HG02678 (cell line): Measurements from ENCODE around the gene SOCS7.

ENCODE experiments used
- ATAC-seq: cut with Tn5 transposase; IDR thresholded peaks from one replicate; pipeline ENCODE4 v1.9.1; 2021; ENCODE audit warnings: mild to moderate bottlenecking, moderate library complexity; ENCODE audit not compliant: unreplicated experiment

SOCS7 gene

DNA sequence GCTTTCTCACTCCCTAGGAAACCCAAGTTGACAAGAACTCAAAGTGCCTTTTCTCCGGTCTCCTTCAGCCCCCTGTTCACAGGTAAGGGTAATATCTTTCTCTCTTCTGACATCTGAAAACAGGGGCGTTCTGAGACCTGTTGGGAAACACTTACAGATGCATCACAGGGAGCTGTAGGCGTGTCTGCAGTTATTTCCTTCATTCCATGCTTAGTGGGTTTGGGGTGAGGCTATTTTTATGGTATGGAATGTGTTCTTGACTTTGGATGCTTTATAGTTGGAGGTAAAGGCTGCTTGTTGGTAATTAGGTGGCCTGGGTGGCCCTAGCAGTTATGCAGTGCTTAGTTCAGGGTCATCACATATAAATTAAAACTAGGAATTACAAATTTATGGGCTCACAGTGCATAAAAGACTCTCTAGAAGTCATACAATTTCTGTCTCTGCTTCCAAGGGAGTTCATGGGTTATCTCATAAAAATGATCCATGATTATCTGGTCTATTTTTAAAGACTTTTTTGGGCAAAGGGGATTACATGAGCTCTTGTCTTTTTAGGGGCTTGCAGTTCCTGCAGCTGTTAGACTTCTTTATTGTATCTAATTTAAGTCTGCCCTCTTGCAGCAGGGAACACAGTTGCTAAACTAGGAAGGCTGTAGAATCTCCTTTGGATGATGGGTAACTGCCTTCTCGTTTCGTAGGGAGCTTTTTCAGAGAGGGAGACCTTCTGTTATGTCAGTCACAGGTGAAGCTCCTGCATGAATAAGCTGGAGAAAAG, 10.2 kb downstream of the SOCS7 start:
- no peak for ATAC-seq

DNA sequence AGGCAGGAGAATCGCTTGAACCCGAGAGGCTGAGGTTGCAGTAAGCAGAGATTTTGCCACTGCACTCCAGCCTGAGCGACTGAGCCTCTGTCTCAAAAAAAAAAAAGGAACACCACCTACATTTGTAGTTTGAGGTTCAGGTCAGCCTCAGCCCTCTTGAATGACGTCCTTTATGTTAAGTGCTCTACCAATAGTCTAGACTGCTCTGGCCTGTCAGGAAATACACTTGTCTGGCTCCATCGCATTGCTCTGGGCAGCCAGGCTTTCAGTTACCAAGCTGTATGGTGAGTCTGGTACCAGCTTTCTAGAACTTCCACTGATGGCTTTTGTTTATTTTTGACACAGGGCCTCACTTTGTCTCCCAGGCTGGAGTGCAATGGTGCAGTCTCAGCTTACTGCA, 11.4 kb downstream of the SOCS7 start:
- ATAC-seq: no peak

DNA sequence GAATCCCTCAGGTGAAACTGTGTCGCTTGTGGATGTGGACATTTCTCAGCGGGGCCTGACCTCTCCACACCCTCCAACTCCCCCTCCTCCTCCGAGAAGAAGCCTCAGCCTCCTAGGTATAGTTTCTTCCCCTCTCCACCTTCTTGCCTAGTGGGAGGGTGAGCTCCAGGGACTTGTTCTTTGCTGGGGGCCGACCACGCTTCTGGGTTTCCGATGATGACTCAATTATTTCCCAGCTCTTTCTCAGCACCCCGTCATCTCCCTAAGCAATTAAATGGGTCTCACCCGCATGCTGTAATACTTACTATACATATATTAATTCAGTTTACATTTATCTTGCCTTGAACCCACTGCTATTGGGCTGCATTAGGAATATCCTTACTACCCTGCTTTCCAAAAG, 13.1 kb downstream of the SOCS7 start:
- no peak for ATAC-seq

DNA sequence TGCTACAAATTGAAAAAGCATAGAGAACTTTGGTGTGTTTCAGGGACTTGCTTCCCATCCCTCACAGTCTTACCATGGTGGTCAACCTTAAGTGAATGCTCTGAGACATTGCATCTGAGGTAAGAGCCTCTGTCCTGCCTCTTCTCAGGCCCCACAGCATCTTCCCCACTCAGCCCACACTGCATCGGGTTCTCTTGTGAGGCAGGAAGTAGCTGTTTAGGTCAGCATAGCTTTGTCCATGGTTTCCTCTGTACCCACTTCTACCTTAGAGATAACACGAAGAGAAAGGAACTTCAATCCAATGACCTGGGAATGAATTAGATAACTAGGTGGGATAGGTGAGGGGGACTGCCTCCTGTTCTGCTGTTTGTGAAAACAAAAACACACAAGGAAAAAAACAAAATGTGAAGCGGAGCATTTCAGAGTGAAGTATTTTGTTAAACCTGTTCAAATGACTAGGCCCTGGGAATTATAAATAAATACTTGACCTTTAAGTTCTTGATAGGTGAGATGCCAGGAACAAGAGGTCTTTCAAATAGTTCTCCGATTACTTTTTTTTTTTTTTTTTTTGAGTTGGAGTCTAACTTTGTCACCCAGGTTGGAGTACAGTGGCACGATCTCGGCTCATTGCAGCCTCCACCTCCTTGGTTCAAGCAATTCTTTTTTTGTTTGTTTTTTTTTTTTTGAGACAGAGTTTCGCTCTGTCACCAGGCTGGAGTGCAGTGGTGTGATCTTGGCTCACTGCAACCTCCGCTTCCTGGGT, 17.7 kb downstream of the SOCS7 start:
- no peak for ATAC-seq

DNA sequence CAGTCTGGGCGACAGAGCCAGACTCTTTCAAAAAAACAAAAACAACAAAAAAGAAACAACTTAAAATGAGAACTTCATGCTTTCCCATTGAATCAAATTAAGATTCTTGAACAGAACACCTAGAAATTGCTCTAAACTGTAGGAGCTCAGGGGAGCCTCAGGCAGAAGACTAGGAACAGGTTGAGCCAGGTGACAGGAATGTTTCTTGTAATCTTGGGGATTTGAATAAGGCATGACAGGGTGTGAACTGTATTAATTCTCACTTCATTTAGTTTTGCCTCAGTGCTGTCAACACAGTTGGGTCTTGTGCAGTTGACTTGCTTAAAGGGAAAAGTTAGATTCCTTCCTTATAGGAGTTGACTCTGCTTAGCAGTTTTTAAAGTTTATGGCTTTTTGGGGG, 27.8 kb downstream of the SOCS7 start:
- no peak for ATAC-seq

DNA sequence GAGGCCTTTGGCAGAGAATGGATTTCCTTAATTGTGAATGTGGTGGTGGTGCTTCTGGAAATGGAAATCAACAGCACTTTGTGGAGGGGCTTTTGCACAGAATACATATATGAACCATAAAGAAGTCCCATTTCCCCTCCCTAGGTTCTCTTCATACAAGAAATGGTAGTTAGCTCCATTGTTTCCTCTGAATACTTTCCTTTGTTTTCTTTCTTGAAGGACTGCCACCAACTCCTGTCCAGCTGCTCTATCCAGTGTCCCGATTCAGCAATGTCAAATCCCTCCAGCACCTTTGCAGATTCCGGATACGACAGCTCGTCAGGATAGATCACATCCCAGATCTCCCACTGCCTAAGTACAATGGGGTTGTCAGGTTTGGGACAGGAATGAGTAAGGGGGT, 43.4 kb downstream of the SOCS7 start:
- no peak for ATAC-seq

DNA sequence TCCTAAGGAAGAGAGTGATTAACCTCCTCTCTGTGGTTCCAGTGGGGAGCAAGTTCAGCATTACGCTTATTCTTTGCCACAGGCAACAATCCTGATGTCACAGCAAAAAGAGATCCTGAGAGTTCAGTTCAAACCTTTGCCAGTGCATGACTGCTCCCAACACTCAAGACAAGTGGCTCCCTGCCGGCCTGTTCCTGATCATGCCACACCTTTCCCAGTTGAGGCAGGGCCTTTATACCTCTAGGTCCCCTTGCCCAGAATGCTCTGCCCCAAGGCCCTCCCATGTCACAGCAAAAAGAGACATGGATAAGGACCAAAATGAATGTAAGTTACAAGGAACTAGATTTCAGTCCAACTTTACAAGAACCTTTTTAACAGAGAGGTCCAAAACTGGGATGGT, 45.6 kb downstream of the SOCS7 start:
- ATAC-seq: no peak

DNA sequence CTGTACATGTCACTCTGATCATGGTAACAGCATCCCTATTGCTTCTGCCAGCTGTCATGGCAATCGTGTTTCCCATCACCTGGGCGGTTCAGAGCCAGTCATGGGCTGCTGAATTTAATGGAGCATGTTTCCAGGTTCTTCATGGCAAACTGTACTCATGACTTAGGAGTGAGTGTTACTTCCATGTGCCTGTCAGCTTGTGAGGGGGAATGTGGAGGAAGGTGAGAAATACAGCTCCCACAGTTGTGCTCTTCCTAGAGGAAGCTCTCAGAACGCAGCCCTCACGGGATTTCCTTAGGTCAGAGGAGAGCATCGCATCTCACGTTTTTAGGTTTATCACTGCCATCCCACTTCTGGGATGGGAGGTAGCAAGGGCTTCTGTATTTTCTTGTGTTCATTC, 48.6 kb downstream of the SOCS7 start:
- no peak for ATAC-seq

DNA sequence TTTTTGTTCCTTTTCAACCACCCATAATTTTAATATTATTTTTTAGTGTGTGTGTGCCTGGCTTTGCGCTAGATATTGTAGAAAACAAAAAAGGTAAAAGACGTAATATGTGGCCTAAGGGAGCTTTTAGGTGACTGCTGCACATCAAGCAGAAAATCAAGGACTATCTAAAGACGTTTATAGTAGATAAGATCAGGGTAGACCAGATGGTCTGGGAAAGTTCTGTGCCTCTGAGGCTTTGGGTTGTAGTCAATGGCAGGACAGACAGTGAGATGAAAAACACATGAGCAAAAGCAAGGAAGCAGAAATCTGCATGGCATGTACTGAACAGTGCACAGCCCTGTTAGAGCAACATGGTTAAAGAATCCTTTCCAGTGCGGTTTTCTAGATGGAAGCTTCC, 49.8 kb downstream of the SOCS7 start:
- ATAC-seq: no peak

DNA sequence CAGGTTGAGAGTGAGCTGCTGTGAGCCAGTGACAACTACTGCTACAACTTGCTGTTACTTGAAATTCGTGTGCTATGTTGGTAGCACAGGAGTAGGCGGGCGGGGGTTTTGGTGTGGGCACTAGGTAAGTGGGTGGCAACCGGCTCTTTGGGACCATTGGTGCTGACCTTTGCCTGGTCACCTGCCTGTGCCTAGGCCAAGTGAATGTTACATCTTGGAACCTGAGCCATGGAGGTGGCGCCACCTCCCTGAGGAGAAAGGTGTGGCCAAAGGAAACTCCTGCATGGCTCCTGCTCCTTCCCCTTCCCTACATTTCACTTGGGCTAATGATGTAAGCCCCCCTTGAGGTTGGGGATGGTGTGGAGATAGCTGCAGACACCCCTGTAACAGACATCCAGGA, 51.3 kb downstream of the SOCS7 start:
- no peak for ATAC-seq

DNA sequence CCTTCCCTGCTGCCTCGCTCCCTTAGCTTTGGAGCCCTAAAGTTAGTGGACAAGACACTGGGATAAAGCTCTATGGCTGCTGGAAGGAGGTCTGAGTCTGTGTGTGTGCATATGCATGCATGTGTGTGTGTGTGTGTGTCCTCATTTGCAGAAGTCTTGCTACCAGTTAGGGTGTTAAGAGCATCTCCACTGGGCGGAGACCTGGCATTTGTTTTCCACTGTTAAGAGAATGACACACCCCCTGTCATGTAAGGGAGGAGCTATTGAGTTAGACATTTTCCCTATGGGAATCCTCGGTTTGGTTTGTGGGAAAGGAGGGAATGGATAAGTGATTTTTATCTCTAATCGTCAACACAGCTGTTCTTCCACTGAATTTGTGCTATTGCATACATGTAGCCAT, 51.8 kb downstream of the SOCS7 start:
- no peak for ATAC-seq

DNA sequence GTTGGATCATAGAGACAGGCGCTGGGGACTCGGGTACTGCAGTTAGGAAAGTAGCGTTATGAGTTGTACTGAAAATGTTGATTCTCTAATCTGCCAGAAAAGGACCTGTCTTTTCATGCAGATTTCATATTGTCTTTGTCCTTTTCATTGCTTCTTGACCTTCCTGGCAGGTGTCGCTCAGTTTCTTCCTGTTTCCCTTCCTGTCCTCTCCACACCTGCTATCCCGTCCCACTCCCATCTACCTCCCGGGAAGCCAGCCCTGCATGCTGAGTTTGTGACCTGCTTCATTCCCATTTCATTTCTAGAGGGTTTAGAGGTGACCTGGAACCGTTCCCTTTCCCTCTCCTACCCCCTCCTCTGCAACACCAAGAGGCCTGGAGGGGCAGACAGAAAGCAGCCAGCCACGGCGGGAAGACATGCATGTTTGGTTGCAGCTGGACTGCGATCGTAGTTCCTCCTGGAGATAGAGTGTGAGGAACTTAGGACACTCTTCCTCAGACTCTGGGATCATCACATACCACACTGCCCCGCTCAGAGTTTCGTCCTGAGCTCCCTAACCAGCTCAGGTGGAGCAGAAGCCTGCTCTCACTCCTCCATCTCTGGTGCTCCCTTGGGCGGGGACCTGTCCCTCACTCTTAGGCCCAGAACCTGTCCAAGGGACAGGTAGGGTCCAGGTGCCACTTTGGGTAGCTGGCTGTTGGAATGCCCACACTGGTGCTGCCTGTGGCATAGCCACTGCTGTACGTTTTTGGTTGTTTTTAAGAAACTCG, 52.7 kb downstream of the SOCS7 start:
- ATAC-seq: no peak

DNA sequence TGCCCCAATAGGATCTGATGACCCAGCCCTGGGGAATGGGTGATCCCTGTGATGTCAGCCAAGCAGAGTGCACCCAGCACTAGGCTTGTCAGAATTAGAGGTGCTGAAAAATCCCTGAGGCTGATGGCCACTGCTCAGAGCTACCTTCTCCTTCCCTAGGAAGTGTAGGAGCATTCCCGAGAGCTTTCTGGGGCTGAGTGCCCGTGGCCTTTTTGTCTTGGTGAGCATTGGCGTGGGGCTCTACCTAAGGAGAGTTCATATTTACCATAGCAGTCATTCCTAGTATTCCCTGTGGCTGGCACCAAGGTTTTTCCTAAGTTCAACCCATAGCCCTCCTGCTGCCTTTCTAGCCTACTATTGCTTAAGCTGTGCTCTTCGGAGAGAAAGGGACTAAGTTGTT, 54.0 kb downstream of the SOCS7 start:
- no peak for ATAC-seq

DNA sequence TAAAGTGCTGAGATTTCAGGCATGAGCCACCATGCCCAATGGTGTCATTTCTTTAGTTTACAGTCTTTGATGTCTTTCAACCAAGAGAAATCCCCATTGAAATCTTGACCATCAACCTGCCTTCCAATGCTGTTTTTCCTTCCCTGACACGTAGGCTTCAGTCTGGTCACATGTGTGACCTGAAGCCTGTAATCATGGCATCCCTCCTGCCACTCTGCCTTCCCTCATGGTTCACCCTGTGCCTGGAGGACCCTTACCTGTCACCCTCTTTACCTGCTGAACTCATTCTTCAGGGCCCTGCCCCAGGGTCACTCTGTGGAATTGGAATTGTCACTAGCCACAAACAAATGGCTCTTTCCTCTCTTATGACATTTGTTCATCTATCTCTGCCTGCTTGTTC, 58.6 kb downstream of the SOCS7 start:
- no peak for ATAC-seq

DNA sequence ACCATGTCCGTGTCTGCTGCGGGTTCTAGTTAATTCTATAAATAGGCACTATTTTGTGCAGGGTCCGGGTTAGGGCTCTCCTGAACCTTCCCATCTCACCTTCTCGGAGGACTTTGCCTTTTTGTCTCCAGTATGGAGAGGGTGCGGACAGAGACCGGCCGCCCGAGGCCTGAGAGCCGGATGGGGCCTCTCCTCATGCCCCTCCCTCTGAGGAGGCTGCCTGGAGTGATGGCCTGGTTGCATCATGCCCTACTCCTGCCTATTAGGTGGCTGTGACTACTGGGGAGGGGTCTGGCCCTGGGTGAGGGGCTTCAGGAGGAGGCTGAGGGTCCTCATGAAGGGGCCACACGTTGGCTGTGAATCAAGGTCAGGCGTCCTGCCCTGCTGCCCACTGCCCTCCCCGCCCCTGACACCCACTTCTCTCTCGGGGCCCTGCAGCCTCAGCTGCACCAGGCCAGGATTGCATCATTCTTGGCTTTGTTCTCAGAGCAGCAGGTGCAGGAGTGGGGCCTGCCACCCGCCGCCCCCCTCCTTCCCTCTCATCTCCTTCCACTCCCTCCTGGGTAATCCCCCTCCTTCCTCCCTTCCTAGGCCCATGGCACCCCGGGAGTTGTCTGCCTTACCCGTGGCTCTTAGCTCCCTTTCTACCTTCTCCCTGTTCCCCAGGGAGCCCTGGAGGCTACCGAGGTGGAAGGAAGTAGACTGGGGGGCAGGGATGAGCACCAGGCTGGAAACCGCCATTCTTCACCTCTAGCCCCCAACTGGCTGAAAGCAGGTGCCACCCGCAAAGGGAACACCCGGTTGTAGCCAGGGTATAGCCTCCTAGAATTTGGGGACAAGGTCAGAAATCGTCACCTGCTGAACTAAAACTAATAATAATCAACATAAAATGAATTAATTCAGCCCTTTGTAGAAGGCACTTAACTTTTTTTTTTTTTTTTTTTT, 63.9 kb downstream of the SOCS7 start:
- no peak for ATAC-seq

DNA sequence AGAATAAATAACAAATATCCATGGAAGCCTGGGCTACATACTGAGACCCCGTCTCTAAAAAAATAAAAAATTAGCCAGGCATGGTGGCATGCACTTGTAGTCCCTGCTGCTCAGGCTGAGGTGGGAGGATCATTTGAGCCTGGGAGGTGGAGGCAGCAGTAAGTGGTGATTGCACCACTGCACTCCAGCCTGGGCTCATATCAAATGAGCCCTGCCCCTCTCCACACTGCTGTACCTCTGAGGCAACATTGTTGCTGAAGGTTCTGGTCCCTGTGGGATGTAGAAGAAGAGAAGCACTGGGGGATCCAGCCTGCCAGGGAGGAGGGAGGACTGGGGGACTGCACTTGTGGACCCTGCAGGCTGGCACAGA, 65.2 kb downstream of the SOCS7 start:
- ATAC-seq: no peak

DNA sequence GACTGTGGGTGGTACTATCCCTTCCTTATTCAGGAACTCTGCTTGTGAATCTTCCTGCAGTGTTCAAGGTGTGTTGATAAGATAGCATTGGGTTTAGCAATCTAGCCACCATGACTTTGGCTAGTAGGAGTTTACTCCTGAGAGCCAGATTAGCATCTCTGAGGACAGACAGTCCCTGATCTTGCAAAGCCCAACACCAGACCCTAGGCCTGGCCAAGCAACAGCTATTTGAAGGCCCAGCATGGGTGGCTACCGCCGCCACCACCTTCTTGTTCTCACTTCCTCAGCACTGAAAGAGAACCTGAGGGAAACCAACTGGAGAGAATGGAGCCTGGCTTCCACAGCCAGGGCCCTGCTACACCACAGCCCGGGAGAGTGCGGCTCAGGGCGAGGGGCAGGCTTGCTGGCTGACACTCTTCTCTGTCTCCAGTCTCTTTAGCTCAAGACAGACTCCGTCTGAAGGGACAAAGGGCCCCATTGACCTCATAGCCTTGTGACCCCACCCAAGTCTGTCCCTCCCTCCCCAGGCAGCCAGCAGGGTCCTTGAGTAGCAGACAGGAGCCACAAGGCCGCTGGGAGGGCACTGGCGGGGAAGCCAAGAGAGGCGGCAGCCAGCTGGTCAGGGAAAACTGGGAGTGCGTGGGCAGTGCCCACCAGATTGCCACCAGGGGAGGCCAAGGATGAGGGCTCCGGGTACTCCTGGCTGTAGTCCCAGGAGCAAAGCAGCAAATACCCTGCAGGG, 65.7 kb downstream of the SOCS7 start:
- no peak for ATAC-seq

DNA sequence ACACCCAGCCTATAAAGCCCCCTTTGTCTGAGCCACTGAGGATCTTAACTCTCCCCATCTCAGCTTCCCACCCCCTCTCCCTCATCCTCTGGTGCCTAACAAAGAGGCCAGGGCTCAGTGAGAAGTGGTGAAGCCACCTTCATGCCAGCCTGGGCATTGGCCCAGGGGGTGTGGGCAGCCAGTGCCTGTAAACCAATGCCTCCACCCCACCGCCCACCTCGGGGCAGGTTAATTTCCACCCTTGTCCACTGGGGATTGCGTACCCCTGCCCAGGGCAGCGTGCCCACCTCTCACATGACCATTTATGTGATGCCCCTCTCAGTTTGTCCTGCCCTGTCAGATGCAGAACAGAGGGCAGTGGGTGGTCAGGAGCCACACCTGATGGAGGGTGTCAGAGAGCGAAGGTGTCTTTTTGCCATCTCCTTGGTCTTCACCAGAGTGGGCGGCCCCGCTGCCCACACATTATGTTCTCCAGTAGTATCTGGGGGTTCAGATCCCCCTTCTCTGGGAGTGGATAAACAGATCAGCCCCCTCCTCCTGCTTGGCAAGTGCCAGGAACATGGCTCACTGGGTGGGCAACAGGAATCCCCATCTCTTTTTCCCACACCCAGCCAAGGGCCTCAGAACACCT, 66.5 kb downstream of the SOCS7 start:
- no peak for ATAC-seq

DNA sequence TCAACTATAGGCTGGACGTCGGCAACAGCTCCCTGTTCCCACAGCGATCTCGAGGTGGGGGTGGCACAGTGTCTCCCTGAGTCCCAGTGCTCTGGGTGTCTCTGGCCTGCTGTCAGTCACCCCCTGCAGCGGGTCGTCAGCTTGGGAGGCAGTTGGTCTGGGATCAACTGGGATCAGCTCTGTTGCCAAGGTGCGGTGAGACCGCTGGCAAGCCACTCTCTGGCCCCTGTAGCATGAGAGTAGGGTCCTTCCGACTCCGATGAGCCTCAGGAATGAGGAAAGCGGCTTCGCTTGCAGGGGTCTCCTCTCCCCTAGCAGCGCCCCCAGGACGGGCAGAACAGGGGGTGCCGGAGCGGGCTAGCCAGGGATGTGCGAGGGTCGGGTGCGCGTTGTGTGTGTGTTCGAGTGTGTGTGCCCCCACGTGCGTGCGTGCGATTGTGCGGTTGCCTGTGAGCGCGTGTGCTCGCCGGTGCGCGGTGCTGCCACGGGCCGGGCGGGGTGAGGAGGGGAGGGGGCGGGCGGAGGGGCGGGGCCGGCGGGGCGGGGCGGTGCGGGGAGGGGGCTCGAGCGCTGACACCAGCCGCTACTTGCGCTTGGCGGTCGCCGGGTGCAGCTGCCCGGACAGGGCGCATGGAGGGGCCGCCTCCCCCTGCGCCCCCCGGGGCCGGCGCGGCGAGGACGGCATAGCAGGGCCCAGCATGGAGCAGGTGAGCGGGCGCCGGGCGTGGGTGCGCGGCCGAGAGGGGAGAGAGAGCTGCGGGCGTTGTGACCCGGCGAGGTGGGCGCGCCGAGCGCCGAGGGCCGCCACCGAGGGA, 67.3 kb downstream of the SOCS7 start:
- no peak for ATAC-seq
